GM20431 (cell line): ENCODE measurements around the gene PXDN.

Experiments used
- in situ Hi-C: fragments of 300-500 bp; cut with MseI, MboI; formaldehyde crosslinking; loops from one replicate; pipeline ENCODE4 v1.15.0; 2020; ENCODE audit warnings: low sequenced_read_pairs; ENCODE audit not compliant: unreplicated experiment

The PXDN gene

DNA sequence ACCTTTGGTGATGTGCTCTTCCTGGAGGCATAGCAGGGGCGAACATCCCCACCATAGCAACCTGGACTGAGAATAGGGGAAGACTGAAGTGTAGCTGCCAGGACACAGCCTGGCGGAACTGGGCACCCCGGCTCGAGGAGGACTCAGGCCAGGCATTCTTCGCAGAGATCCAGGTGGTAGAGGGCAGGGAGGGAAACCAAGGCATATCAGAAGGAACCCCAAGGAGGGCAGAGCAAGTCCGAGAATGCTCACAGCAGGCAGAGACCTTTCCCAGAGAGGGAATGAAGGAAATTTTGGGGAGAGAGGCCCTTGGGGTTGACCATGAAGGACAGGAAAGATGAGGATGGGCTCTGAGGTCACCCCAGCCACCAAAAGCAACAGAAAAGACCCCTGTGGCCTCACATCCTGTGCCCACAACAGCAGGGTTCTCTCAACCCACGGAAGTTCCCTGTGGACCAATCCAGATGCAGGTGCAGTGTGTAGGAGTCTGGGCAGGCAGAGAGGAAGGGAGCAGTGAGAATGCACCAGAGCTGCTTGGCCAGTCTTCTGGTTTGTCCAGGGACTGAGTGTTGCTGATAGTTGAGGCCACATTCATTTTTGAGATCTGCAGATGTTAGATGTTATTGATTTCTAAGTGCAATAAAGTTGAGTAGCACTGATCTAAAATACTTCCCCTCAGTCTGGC is 136.9 kb downstream of the PXDN start:
- in situ Hi-C loops, result no loop called here

DNA sequence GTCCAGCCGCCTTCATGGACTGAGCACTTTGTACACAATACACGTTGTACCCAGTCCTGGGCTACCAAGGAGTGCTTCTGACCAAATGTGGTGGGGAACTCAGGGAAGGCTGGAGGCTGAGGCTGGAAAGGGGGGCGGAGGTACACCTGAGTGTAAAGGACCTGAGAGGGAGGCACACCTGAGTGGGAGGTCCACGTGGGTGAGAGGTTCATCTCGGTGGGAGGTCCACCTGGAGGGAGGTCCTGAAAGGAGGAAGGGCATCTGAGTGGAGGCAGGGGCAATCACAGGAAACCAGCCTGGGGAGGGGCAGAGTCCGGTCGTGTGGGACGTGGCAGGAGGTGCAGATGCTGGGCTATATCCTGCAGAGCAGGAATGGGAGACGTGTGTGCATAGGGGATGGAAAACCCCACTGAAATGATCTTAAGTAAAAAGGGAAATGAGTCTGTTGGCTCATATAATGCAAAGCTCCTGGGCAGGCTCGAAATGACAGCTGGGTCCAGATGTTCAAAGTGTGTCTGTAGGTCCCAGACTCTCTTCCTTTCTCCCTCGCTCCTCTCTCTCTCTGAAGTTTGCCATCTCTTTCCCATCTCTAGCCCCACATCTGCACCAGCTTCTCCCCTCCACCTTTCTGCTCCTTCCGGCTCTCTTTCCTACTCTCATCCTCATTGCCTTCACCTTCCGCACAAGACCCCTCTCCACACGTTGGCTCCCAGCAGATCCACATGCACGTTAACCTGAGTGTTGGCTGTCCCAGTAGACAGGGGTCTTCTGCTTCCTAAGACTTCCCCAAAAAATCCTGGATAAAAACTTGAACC is 137.7 kb downstream of the PXDN start:
- in situ Hi-C loops, result no loop called here

DNA sequence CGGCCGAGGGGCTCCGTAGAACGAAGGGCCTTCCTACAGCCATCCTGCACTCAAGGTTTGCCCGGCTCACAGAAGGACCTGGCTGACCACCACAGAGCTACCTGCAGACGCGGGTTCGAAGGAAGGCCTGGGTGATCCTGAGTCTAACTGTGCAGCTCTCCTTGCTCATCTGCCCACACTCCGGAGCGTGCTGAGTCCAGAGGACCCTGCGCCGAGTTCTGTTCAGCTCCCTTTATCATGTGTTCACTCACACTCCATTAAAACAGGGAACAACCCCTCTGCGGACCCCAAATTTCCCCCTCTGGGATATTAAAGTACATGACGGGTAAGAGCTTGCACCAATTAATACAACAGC is 138.3 kb downstream of the PXDN start:
- in situ Hi-C loops, result no loop called here

DNA sequence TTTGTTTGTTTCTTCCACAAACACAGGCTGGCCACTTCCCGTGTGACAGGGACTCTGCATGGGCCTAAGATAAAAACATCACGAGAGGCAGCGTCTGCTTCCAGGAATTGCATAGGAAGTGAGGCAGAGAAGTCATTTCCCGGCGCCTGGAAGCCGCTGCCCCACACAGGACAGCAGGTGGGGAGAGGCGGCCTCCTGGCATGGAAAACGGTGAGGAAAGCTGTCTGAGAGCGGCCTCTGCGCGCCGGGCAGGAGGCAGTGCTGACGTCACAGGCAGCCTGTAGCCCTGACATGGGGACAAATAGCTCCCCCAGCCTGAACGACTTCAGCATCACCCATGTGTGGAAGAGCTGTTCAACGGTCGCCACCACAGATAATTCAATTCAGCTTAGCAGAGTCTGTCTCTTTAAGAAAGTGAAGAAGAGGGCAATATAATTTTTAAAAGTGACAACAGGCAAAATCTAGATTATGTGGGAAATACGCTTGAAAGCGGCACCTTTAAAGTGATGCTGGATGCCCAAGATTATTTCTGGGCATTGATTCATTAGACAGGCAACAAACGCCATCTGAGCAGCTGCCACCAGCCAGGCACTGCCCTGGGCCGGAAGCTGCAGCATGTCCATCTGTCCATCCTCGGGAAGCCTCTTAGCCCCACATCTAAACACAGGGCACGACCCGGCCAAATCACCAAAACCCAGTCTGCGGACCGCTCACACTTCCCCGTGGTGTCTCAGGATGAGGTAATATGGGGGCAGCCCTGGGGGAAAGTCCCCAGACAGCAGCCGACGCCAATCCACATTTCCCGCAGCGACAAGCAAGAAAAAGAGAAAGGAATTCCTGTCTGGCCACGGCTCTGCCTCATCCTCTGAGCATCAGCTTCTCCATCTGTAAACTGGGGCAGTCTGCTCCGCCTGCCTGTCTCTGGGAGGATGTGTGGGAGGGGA is 138.9 kb downstream of the PXDN start:
- in situ Hi-C loops, result no loop called here

DNA sequence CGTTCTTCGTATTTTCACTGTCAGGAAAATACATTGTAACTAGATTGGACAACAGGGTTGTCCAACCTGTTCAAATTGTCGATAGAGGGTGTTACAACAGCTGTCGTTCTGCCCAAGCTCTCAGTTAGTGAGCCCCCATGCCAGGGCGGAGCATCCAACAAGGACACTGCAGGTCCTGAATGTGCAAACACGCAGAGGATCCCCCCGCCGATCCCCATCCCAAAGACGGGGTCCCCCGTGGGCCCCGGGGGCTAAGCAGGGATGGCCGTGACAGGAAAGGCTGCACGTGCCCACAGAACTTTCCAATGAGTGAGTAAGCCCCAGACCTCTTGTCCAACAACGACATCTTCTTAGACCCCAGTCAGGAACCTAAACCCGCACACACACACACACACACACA is 140.8 kb downstream of the PXDN start:
- in situ Hi-C loops, result no loop called here

DNA sequence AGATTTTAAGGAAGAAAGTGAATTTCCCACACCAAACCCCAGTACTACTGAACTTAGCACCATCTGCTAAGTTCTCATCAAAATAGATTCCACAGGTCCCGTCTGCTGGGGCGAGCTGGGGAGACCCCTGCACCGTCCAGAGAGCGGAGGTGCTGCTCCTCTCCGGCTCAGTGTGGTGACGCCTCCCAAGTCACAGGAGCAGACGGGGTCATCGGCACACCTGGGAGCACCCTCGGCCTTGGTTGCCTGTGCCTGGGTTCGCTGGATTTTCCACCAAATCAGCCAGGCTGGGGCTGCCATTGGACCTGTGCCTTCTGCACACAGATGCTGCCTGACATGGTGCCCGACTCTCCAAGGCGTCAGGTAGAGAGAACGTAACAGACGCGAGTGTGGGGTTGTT is 141.3 kb downstream of the PXDN start:
- in situ Hi-C loops, result no loop called here

DNA sequence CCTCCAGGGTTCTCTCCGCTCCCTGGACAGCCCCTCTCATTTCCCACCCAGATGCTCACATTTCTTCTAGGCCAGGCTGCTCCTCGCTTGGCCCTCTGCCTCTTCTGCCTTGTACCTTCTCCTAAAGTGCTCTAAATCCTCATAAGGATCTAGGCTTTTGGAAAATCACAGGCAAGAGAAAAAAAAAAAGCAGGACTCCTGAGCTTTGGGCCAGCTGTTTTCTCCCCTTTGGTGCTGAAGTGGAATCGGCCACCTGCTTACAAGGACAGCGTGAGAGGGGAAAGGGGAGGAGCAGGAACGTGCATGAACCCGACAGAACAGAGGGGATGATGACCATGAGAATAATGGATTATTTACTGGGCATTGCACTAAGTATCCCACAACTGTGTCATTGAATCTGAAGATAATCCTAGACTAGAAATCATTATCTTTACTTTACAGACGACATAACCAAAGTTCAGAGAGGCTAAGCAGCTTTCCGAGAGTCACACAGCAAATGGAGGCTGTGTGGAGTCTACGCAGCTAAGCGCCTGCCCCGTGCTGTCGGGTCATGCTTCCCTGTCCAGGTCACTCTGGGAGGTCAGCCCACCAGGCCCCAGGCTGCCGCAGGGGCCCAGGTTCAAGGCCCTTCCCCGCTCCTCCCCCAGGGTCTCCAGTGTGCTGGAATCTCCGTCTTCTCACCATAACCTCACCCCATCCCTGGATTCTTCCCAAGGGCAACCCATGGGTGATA is 141.9 kb downstream of the PXDN start:
- in situ Hi-C loops, result no loop called here

DNA sequence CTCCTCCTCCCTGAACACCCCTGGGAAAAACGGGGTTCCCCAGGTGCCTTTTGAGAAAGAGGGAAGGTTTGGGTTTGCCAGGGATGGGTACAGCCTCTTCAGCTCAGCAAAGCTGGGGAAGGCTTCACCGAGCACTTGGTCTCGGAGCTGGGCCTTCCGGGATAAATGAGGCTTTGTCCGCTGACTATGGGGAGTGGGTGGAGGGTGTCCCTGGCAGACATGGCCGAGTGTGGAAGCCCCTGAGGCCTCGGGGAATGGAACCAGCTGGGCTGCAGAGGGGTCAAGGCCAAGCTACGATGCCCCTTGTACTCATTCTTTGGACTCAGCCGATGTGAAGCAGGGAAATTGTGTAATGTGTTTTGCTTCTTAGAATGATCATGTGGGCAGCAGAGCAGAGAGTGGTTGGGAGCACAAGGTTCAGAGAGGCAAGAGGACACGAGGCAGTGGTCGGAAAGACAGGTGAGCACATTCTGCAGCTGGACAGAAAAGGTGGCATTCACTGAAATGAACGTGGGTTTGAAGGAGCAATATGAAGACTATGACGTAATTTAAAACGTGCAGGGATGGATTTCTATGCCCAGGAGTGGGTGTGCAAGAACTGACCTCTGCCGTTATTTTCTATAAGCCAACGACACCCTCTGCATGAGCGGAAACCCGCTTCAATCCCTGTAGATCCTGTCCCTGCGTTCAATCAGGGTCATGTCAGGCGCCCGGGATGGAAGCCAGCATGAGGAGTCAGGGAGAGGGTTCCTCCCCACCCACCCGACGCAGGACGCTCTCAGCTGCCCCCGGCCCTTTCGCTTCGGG is 142.6 kb downstream of the PXDN start:
- in situ Hi-C loops, result no loop called here

DNA sequence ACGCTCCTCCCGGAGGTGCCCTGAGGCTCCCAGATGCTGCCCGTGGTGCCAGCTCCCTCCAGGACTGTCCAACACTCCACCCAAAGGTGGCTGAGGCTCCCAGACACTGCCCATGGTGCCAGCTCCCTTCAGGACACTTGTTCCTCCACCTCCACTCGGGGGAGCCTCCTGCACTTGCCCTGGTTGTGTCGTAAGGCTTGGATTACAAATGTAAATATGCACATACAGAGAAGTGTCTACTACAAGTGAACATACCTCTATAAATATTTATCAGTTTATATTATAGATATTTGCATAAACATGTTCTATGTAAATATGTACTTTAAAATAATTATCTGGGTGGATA is 143.3 kb downstream of the PXDN start:
- in situ Hi-C loops, result no loop called here

DNA sequence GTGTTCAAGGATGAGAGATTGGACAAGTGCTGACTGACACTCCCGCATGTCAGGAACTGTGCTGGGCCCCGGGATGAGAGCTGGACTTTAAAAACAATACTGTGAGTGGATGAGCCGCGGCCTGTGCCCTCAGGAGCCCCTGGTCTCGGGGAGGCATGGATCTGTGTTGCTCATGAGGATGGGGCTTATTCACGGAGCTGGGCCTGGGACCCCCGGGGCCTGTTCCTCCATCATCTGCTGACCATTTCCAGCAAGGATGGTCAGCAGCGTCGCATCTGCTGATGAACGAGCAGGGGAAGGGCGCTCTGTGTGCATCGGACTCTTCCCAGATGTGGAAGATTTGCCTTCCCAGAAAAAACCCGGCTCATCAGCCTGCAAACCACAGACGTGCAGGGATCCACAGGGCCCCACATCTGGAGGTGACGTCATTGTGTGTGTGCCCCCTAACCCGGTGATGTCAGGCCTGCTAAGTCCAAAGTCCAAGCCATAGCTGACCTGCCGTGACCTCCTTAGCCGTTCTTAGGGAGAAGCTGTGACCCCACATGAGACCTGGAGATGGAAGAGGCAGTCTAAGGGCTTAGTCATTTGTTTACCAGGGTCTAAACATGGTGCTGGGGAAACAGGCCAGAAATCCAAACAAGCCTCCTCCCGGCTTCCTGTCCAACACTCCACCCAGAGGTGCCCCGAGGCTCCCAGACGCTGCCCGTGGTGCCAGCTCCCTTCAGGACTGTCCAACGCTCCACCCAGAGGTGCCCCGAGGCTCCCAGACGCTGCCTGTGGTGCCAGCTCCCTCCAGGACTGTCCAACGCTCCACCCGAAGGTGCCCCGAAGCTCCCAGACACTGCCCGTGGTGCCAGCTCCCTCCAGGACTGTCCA is 143.9 kb downstream of the PXDN start:
- in situ Hi-C loops, result no loop called here

DNA sequence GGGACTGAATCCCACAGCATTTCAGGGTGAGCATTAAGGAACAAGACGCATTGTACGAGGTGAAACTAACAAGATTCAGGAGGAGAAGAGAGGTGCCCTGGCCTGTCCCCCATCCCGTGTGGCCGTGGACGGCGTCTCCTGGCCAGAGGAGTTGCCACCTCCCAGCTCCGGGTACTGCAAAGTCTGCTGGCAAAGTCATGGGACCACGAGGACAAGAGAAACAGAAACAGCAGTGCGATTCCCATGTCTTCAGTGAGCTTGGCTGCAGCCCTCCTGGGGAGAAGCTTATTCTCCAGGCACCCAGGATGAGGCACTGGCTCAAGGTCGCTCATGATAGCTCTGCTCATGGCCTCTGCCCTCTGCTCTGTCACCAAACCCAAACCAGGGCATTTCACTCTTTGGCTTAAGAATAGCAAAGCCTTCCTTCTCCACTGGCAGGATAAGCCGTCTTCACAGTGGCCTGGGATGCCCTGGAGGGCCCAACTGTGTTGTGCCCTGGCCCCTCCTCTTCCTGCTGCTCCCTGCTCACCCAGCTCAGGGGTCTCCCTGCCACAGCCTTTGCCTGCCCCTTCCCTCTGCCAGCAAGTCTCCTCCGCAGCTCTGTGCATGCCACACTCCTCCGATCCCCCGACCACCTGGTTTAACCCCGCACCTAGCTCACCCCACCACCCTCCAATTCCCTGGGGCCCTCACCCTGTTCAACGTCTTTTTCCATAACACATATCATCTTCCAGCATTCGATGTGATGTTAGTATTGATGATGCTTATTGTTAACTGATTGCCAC is 144.8 kb downstream of the PXDN start:
- in situ Hi-C loops, result no loop called here

DNA sequence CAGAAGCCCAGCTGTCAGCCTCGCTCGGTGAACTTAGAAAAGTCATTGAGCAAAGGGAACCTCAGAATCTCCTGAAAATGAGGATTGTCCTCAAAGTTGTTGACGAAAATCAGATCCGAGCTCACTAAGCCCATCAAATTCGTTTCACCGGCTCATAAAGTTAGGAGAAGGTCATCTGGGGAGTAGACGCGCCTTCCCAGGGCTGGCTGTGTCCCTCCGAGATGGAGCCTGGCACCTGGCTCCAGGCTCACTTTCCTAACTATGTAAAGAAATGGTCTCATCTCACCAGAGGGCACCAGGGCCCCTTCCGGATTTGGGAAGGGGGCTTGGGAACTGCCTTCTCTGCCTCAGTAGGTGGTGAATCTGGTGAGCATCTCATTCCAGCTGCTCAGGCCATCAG is 145.5 kb downstream of the PXDN start:
- in situ Hi-C loops, result no loop called here

DNA sequence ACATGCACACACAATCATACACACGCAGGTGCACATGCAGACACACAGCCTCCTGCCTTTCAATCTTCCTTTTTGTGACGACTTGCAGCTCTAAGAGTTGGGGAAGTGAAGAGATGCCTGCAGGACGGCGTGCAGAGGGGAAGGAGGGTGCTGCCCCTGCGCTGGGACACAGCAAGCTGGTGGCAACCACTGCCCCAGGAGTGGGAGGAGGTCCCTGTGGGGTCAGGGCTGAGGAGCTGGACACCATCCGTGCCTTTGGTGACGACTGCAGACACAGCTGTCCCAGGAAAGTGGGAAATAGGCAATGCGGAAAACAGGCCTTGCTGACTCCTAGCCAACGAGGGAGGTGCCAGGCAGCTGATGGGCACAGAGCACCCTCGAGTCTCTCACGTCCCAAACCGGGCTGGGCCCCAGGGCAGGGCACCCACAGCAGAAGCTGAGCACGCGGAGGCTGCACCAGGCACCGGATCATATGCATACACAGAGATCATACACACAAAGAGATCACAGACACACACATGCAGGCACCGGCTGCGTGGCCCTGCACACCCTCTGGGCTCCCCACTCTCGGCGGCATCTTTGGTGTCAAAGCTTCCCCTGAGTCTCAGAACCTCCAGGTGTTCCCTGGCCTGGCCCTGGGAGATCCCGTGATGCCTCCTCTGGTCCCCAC is 146.1 kb downstream of the PXDN start:
- in situ Hi-C loops, result no loop called here

DNA sequence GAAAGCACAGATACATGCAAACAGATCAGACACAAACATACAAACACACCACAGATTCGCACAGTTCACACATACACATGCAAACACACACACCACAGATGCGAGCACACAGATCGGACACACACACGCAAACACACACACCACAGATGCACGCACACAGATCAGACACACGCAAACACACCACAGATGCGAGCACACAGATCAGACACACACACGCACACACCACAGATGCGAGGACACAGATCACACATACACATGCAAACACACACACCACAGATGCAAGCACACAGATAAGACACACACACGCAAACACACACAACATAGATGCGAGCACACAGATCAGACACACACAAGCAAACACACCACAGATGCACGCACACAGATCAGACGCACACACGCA is 149.0 kb downstream of the PXDN start:
- in situ Hi-C loops, result no loop called here

DNA sequence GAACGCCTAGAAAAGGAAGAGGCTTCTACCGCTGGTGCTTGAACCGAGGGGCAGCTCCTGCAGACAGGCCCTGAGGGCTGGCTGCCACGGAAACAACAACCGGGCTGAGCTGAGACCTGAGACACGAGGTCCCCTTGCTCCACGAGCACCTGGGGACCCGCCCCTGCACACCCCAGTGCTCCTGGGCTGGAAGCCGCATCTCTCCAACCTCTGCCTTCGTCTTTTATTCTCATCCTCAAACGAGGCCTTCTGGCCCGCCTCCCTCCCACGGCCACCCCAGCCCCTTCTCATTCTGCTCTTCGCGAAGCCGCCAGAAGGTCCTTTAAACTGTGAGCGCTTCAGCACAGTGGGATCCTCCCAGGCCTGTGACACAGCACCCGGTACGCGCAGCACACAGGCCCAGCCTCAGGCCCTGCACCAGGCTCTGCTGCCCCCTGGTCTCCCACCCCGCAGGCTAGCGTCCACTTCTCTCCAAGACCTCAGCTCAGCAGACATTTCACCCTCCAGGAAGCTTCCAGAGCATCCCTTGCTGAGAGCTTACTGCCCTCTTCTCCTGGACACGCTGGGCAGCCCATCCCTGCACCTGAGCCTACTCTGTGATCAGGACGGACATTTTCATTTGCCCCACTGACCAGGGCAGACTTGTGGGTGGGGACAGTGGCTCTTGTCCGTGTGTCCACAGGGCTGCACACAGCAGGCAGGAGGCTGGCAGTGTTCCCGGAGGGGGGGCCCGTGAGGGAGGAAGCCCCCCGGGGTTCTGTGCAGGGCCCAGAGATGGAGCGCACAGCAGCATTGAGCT is 149.7 kb downstream of the PXDN start:
- in situ Hi-C loops, result no loop called here

DNA sequence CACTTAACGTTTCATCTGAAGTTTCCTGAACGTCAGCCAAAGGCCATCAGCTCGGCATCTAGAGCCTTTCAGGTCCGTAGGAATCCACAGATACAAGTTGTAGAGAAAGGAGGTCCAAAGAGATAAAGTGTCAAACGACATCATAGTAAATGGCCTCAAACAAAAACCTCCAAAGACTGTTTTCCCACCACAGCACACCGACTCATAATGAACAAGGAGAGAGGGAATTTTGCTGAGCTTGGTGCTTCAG is 150.3 kb downstream of the PXDN start:
- in situ Hi-C loops, result no loop called here
